OCI-LY1 (cell line): ENCODE results near the gene SLC30A3.

ENCODE experiments used
- CTCF ChIP-seq: fragments of 200-600 bp; sonication (generic), shearing (Covaris generic); IDR thresholded peaks from 2 replicates; pipeline ENCODE4 v1.5.1; 2017; ENCODE audit warnings: mild to moderate bottlenecking, antibody characterized with exemption, low read length, moderate library complexity, mixed read lengths
- EZH2 ChIP-seq: fragments of 200-600 bp; sonication (generic), shearing (Covaris generic); IDR thresholded peaks from 2 replicates; pipeline ENCODE4 v1.8.0; 2017; ENCODE audit warnings: borderline replicate concordance, mixed run types, mild to moderate bottlenecking, antibody characterized with exemption, low read length, moderate library complexity, mixed read lengths

GRCh38 chr2:27264253-27264752 is 1.5 kb upstream of the SLC30A3 start:
- no peak for TF ChIP-seq CTCF
- TF ChIP-seq EZH2, result no peak; the same call in 1 of the 2 replicates
